Esophagus squamous epithelium (tissue), 5 donors: ENCODE measurements around the gene AADACL3. TPM values are rescaled to one million over a fixed set of nuclear protein-coding genes. Genes with fewer than 3 reads are reported as not detected.

Experiments used
- DNase-seq: peaks from one replicate; lab custom pipeline; 2025; lab: John Stamatoyannopoulos, UW
- H3K27ac ChIP-seq, 4 donors: fragments of 200-600 bp; sonication (generic); one replicate each; pipeline ENCODE4 v1.5.1; 2016 to 2019; ENCODE audit warnings: mild to moderate bottlenecking in 1 of 4
- H3K27me3 ChIP-seq, 4 donors: fragments of 200-600 bp; sonication (generic); 1 replicate in 3 of 4; 2 replicates in 1 of 4; pipeline versions ENCODE4 v1.5.1 to v1.6.0; 2017 to 2021; ENCODE audit warnings: antibody characterized with exemption in 1 of 4
- H3K36me3 ChIP-seq, 3 donors: fragments of 200-600 bp; sonication (generic); one replicate each; pipeline ENCODE4 v1.5.1; 2016 to 2019
- H3K4me1 ChIP-seq, 3 donors: fragments of 200-600 bp; sonication (generic); one replicate each; pipeline ENCODE4 v1.5.1; 2017 to 2019
- H3K4me3 ChIP-seq, 4 donors: fragments of 200-600 bp; sonication (generic); 1 replicate in 3 of 4; 2 replicates in 1 of 4; pipeline ENCODE4 v1.5.1; 2016 to 2019; ENCODE audit warnings: mild to moderate bottlenecking in 2 of 4, moderate library complexity in 1 of 4
- H3K9me3 ChIP-seq, 3 donors: fragments of 200-600 bp; sonication (generic); one replicate each; pipeline ENCODE4 v1.5.1; 2016 to 2019
- POLR2A ChIP-seq, 4 donors: fragments of 450-650 bp; IDR thresholded peaks; one replicate each; pipeline ENCODE4 v1.6.1; 2017; ENCODE audit warnings: antibody characterized with exemption in 4 of 4, mild to moderate bottlenecking in 4 of 4, moderate library complexity in 3 of 4
- WGBS, 2 donors: methylation state at CpG; one replicate each; pipeline ENCODE4 v1.1.5; 2018; 5-methylcytosine and 5-hydroxymethylcytosine counted together
- intact Hi-C: fragments of 100-400 bp; cut with DNase I; formaldehyde crosslinking; loops from one replicate; pipeline ENCODE4 v1.15.0; 2022
- total RNA-seq, 4 donors: library from RNA; depleted of rRNA; stranded (reverse); fragments of >200 nt; gene quantifications; one replicate each; pipeline ENCODE4 v1.1.0, GENCODE V29; 2016
- TF ChIP-seq, protein P1 (sequence below), 6 experiments: fragments of 450-650 bp in 4 of 6; fragments of 200-600 bp in 2 of 6; sonication (generic) in 2 of 6; IDR thresholded peaks; one replicate each; pipeline ENCODE4 v1.5.1; 2016 to 2019; ENCODE audit warnings: antibody characterized with exemption in 6 of 6, mild to moderate bottlenecking in 4 of 6, moderate library complexity in 4 of 6
- donor health status: DM: yes; HTN: yes; CAD: no.

AADACL3 gene
- total RNA-seq, 4 donors from 2014 or later = not detected

DNA sequence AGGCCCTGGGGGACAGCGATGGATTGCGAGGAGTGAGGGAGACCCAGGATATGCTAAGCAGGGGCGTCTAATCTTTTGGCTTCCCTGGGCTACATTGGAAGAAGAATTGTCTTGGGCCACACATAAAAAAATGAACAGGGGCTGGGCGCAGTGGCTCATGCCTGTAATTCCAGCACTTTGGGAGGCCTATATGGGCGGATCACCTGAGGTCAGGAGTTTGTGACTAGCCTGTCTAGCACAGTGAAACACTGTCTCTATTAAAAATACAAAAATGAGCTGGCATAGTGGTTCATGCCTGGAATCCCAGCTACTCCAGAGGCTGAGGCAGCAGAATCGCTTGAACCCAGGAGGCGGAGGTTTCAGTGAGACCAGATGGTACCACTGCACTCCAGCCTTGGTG is 46.9 kb downstream of the AADACL3 start:
- Histone ChIP-seq H3K9me3 (no peaks in the 10 kb centered on the region), H3K4me1 (no peaks in the 10 kb centered on the region), H3K36me3 (no peaks in the 10 kb centered on the region), H3K27ac (no peak overlapping the region), H3K4me3 (no peak overlapping the region), H3K27me3 (peaks cover 0 to 28% (median 0%) of the 10 kb centered on the region in 4 donors)
- DNase-seq = no peak
- TF ChIP-seq, protein P1, sequence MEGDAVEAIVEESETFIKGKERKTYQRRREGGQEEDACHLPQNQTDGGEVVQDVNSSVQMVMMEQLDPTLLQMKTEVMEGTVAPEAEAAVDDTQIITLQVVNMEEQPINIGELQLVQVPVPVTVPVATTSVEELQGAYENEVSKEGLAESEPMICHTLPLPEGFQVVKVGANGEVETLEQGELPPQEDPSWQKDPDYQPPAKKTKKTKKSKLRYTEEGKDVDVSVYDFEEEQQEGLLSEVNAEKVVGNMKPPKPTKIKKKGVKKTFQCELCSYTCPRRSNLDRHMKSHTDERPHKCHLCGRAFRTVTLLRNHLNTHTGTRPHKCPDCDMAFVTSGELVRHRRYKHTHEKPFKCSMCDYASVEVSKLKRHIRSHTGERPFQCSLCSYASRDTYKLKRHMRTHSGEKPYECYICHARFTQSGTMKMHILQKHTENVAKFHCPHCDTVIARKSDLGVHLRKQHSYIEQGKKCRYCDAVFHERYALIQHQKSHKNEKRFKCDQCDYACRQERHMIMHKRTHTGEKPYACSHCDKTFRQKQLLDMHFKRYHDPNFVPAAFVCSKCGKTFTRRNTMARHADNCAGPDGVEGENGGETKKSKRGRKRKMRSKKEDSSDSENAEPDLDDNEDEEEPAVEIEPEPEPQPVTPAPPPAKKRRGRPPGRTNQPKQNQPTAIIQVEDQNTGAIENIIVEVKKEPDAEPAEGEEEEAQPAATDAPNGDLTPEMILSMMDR (IDR thresholded peaks at IDR 0.05) = no peak
- TF ChIP-seq POLR2A (IDR thresholded peaks at IDR 0.05) = no peak
- WGBS, 2 donors = 75 to 83% methylated on average over 5 to 7 of the region's 7 CpGs
- intact Hi-C loops = no loop called here

DNA sequence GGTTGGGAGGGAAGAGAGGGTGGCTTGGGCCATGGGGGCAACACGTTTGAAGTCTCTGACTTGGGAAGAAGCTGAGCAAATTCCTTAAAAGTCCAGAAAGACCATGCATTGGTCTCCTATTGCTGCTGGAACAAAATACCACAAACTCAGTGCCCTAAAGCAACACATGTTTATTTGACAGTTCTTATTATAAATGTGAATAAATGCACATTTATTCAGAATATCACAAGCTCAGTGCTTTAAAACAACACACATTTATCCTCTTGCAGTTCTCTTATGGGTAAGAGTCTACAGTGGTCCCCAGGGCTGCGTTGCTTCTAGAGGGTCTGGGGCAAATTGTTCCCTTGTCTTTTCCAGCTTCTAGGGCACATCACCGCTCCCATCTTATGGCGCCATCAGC is 47.6 kb downstream of the AADACL3 start:
- H3K4me3 ChIP-seq = no peak overlapping the region
- H3K9me3 ChIP-seq = no peaks in the 10 kb centered on the region
- H3K4me1 ChIP-seq = no peaks in the 10 kb centered on the region
- no peak for TF ChIP-seq POLR2A (IDR thresholded peaks at IDR 0.05)
- TF ChIP-seq, protein P1 (IDR thresholded peaks at IDR 0.05) = no peak
- WGBS, 2 donors = 58 to 65% methylated on average over 4 of the region's 4 CpGs
- no peak for DNase-seq
- intact Hi-C loops = no loop called here
- H3K27me3 ChIP-seq = peaks cover 0 to 25% (median 0%) of the 10 kb centered on the region in 4 donors
- H3K36me3 ChIP-seq = no peaks in the 10 kb centered on the region
- H3K27ac ChIP-seq = no peak overlapping the region

DNA sequence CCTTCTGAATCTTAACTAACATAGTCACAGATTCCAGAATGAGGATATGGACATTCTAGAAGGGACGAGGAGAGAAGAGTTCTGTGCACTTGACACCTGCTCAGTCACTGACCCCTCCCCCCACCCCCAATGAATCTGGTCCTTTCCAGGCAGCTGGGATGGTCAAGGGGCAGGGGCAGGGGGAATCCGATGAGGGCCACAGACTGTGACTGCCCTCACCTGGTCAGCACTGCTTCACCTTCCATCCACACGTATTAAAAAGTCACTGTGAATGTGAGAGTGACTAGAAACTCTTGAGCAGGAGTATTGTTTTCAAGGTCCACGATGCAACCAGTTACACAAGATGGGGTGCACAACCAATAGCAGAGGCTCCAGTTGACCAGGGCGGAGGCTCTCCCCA is 48.1 kb downstream of the AADACL3 start:
- intact Hi-C loops = no loop called here
- H3K9me3 ChIP-seq = no peaks in the 10 kb centered on the region
- 33 to 43% methylated on average over 1 to 5 of the region's 5 CpGs for WGBS, 2 donors
- peaks cover 0 to 25% (median 0%) of the 10 kb centered on the region in 4 donors for H3K27me3 ChIP-seq
- no peak for DNase-seq
- H3K27ac ChIP-seq = no peak overlapping the region
- no peak overlapping the region for H3K4me3 ChIP-seq
- no peak for TF ChIP-seq POLR2A (IDR thresholded peaks at IDR 0.05)
- TF ChIP-seq, protein P1 (IDR thresholded peaks at IDR 0.05) = no peak
- no peaks in the 10 kb centered on the region for H3K4me1 ChIP-seq
- H3K36me3 ChIP-seq = no peaks in the 10 kb centered on the region

DNA sequence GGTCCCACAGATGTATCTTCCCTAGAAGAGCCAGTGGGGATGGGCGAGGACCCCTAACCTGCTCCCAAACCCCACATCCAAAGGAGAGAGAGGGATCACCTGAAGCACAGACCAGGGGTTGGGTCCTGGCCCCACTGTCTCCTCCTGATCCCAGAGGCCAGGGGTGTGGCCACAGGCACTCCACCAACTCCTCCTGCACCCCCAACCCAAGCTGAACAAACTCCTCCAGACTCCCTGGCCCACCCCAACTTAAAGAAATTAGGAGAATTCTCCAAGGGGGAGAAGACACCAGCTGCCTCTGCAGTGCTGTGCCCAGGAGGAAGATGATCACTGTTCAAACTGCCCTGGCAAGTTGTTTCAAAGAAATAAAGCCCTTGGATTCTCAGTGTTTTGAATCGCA is 53.1 kb downstream of the AADACL3 start:
- no peaks in the 10 kb centered on the region for H3K9me3 ChIP-seq
- H3K36me3 ChIP-seq = no peaks in the 10 kb centered on the region
- intact Hi-C loops = no loop called here
- no peak overlapping the region for H3K4me3 ChIP-seq
- 0 to 24% methylated on average over 1 of the region's 2 CpGs for WGBS, 2 donors
- H3K4me1 ChIP-seq = no peaks in the 10 kb centered on the region
- peaks cover 0 to 35% (median 0%) of the 10 kb centered on the region in 4 donors for H3K27me3 ChIP-seq
- no peak for DNase-seq
- TF ChIP-seq POLR2A (IDR thresholded peaks at IDR 0.05) = no peak
- TF ChIP-seq, protein P1 (IDR thresholded peaks at IDR 0.05) = no peak
- no peak overlapping the region for H3K27ac ChIP-seq

DNA sequence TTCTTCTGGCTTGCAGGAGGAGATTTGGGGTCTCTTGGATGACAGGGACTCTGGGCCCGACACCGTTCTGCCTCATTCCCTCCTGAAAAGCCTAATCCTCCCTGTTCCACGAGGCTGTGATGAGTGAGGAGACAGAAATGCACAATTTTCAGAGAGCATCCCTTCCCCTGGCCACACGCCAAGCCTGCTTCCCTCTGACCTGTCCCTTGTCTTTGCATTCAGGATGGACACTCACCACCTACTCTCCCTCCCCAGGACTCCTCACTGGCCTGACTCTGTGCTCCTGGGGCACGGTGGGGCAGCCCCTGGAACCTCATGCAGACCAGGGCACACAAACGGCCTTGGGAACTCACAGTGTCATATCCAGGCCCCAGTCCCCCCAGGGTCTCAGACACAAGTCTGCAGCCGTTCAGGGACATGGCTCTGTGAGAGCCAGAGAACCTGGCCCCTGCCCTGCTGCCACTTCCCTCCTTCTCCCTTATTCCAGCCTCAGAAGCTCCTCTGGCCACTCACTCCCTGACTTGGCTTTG is 54.1 kb downstream of the AADACL3 start:
- Histone ChIP-seq H3K9me3 (no peaks in the 10 kb centered on the region), H3K27ac (no peak overlapping the region), H3K4me3 (no peak overlapping the region), H3K4me1 (no peaks in the 10 kb centered on the region), H3K36me3 (no peaks in the 10 kb centered on the region), H3K27me3 (peaks cover 0 to 35% (median 0%) of the 10 kb centered on the region in 4 donors)
- intact Hi-C loops = no loop called here
- 17 to 44% methylated on average over 2 to 5 of the region's 7 CpGs for WGBS, 2 donors
- TF ChIP-seq, protein P1 (IDR thresholded peaks at IDR 0.05) = no peak
- TF ChIP-seq POLR2A (IDR thresholded peaks at IDR 0.05) = no peak
- DNase-seq = no peak
